Keratinocyte (primary cell): ENCODE results near the gene ZNF333. TPM values are rescaled to one million over a fixed set of nuclear protein-coding genes. Genes with fewer than 3 reads are reported as not detected.

Experiments
- DNase-seq: peaks from one replicate; pipeline ENCODE4 v3.0.0-alpha.2; 2011; ENCODE audit warnings: low read depth, missing footprints, low spot score
- FAIRE-seq: peaks from 2 replicates; lab custom pipeline; 2011; peaks lifted over from hg19 to GRCh38; lab: Jason Lieb, UNC
- H2AFZ ChIP-seq: 2 replicates; pipeline ENCODE4 v1.6.0; 2012; ENCODE audit warnings: low read length, control low read depth, inconsistent platforms; ENCODE audit not compliant: control insufficient read depth
- H3K27ac ChIP-seq: 2 replicates; pipeline ENCODE4 v1.5.1; 2011; ENCODE audit warnings: low read length; ENCODE audit not compliant: control insufficient read depth, insufficient read depth
- H3K27me3 ChIP-seq: 3 replicates; pipeline ENCODE4 v1.6.0; 2011; ENCODE audit warnings: low read length; ENCODE audit not compliant: control insufficient read depth, insufficient read depth; ENCODE audit errors: extremely low read depth
- H3K36me3 ChIP-seq, 2 experiments: 2 replicates in 1 of 2; 3 replicates in 1 of 2; pipeline ENCODE4 v1.5.1; 2011; ENCODE audit warnings: low read length in 2 of 2, mild to moderate bottlenecking in 1 of 2; ENCODE audit not compliant: control insufficient read depth in 2 of 2, insufficient read depth in 2 of 2; ENCODE audit errors: extremely low read depth in 1 of 2
- H3K4me1 ChIP-seq: 3 replicates; pipeline ENCODE4 v1.5.1; 2011; ENCODE audit warnings: low read length; ENCODE audit not compliant: control insufficient read depth, insufficient read depth; ENCODE audit errors: extremely low read depth
- H3K4me2 ChIP-seq: 3 replicates; pipeline ENCODE4 v1.6.0; 2011; ENCODE audit warnings: low read depth, low read length; ENCODE audit not compliant: control insufficient read depth, insufficient read depth; ENCODE audit errors: extremely low read depth
- H3K4me3 ChIP-seq, 3 experiments: fragments of 200-600 bp in 1 of 3; sonication (generic) in 1 of 3; 2 replicates in 2 of 3; 3 replicates in 1 of 3; pipeline ENCODE4 v1.5.1; 2011 to 2016; ENCODE audit warnings: low read length in 3 of 3, mild to moderate bottlenecking in 3 of 3, control low read depth in 2 of 3, inconsistent platforms in 1 of 3, low read depth in 1 of 3, mixed read lengths in 1 of 3, mixed run types in 1 of 3, moderate library complexity in 1 of 3; ENCODE audit not compliant: control insufficient read depth in 2 of 3, insufficient read depth in 2 of 3; ENCODE audit errors: extremely low read depth in 1 of 3
- H3K79me2 ChIP-seq: 2 replicates; pipeline ENCODE4 v1.6.0; 2012; ENCODE audit warnings: low read length; ENCODE audit not compliant: control insufficient read depth, insufficient read depth
- H3K9ac ChIP-seq: 3 replicates; pipeline ENCODE4 v1.6.0; 2011; ENCODE audit warnings: low read length; ENCODE audit not compliant: control insufficient read depth, insufficient read depth; ENCODE audit errors: extremely low read depth
- H3K9me1 ChIP-seq: 3 replicates; pipeline ENCODE4 v1.6.0; 2011; ENCODE audit warnings: low read length; ENCODE audit not compliant: control insufficient read depth, insufficient read depth; ENCODE audit errors: extremely low read depth
- H3K9me3 ChIP-seq: 2 replicates; pipeline ENCODE4 v1.5.1; 2012; ENCODE audit warnings: low read depth, low read length; ENCODE audit not compliant: control insufficient read depth
- H4K20me1 ChIP-seq: 3 replicates; pipeline ENCODE4 v1.6.0; 2011; ENCODE audit warnings: low read length; ENCODE audit not compliant: control insufficient read depth, insufficient read depth; ENCODE audit errors: extremely low read depth
- CTCF ChIP-seq, 3 experiments: IDR thresholded peaks in 1 of 3; conservative IDR thresholded peaks in 1 of 3; optimal IDR thresholded peaks in 1 of 3; 2 replicates in 2 of 3; 3 replicates in 1 of 3; pipeline versions ENCODE3 to v1.5.1; 2011; ENCODE audit warnings: low read length in 3 of 3, mild to moderate bottlenecking in 3 of 3, moderate library complexity in 2 of 3, control low read depth in 1 of 3, inconsistent platforms in 1 of 3; ENCODE audit not compliant: insufficient read depth in 2 of 3; ENCODE audit errors: extremely low read depth in 1 of 3
- EZH2 ChIP-seq: IDR thresholded peaks from one replicate; pipeline ENCODE4 v1.6.1; 2012; ENCODE audit warnings: inconsistent platforms, mild to moderate bottlenecking, low read length, moderate library complexity
- dilution Hi-C: fragments of 300-500 bp; cut with MboI; formaldehyde crosslinking; loops from one replicate; pipeline ENCODE4 v1.7.0; 2020; ENCODE audit warnings: low sequenced_read_pairs; ENCODE audit not compliant: extremely low pct_ligation_motif_present
- polyA plus RNA-seq, 5 experiments: library from polyadenylated mRNA; depleted of rRNA in 3 of 5; stranded (reverse) in 3 of 5; stranded (forward) in 1 of 5; unstranded in 1 of 5; fragments of >200 nt; gene quantifications; 1 replicate in 1 of 5; 2 replicates in 3 of 5; 3 replicates in 1 of 5; pipeline versions ENCODE4 v1.2.1 to v1.2.3, GENCODE V29; 2011 to 2012; ENCODE audit warnings: missing spikeins in 2 of 5, low read depth in 1 of 5, low replicate concordance in 1 of 5

Gene ZNF333
- polyA plus RNA-seq, 1 donor (not counting 4 experiments of a cell fraction or from before 2014, with no cell fraction given): 3.6 TPM

- Histone ChIP-seq H3K9me1 (no peaks in the 10 kb centered on the region), H3K27ac (no peak overlapping the region), H3K36me3 (no peaks in the 10 kb centered on the region), H3K4me2 (no peak overlapping the region), H3K9ac (no peak overlapping the region), H4K20me1 (no peaks in the 10 kb centered on the region), H3K9me3 (no peaks in the 10 kb centered on the region), H3K27me3 (no peaks in the 10 kb centered on the region), H3K4me1 (no peaks in the 10 kb centered on the region), H3K4me3 (no peak overlapping the region), H3K79me2 (no peaks in the 10 kb centered on the region), H2AFZ (no peak overlapping the region)
- no peak for TF ChIP-seq EZH2
- dilution Hi-C loops: no loop called here
- no peak for FAIRE-seq
- no peak for DNase-seq
Observed at GRCh38 chr19:14669940-14670339, 19.9 kb upstream of the ZNF333 start.

DNA sequence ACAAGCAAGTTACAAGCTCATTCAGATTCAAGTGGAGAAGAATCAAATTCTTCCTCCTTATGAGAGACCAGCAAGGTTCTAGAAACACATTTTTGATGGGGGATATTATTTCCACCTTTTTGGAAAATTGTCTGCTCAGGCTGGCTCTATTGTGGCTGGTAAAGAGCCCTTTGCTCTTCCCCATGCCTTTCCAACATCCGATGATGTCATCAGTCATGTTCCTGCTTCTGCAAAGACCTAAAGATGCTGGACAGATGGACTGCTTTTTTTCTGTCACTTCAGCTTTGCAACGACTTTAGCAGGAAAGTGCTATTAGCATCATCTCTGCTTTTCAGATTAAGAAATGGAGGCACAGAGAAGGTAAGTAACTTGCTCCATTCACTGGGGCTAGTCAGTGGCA lies 19.4 kb upstream of the ZNF333 start:
- no peak for TF ChIP-seq CTCF (optimal IDR thresholded peaks at IDR 0.05 in 1 of 3, IDR thresholded peaks at IDR 0.05 in 1 of 3, conservative IDR thresholded peaks at IDR 0.05 in 1 of 3; ENCODE audit: extremely low read depth in 1 of 3, insufficient read depth in 2 of 3, low read length in 3 of 3)
- H4K20me1 ChIP-seq: no peaks in the 10 kb centered on the region
- H3K9ac ChIP-seq: no peak overlapping the region
- dilution Hi-C loops: no loop called here
- H3K4me3 ChIP-seq: no peak overlapping the region
- DNase-seq (no peak), FAIRE-seq (no peak)
- H3K36me3 ChIP-seq: no peaks in the 10 kb centered on the region
- H3K27me3 ChIP-seq: no peaks in the 10 kb centered on the region
- H3K4me2 ChIP-seq: no peak overlapping the region
- no peaks in the 10 kb centered on the region for H3K9me3 ChIP-seq
- H3K79me2 ChIP-seq: no peaks in the 10 kb centered on the region
- H3K27ac ChIP-seq: no peak overlapping the region
- H3K4me1 ChIP-seq: no peaks in the 10 kb centered on the region
- H2AFZ ChIP-seq: no peak overlapping the region
- no peaks in the 10 kb centered on the region for H3K9me1 ChIP-seq

DNA sequence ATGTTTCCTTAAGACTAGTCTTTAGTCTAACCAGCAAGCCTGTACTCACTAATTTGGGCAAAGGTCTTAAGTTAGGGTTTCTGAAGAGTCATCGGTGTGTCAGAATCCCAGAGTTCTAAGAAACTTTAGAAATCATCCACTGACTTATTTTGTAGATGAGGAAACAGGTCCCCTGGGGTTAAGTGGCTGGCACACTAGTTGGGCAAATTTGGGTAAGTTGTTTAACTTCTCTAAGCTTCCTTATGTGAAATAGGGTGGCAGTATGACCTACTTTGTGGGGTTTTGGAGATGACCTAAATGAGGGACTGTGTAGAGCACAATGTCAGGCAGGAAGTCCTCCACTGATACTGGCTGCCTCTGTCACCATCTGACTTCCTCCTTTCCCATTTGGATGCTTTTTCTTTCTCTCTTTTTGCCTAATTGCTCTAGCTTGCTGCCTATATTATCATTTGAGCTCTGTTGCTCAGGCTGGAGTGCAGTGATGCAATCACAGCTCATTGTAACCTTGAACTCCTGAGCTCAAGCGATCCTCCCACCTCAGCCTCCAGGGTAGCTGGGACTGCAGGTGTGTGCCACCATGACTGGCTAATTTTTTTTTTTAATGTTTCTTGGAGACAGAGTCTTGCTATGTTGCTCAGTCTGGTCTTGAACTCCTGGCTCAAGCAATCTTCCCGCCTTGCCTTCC lies 17.5 kb upstream of the ZNF333 start:
- dilution Hi-C loops: no loop called here
- Histone ChIP-seq H2AFZ (no peak overlapping the region), H3K9me1 (no peaks in the 10 kb centered on the region), H3K4me2 (no peak overlapping the region), H3K4me3 (no peak overlapping the region), H3K79me2 (no peaks in the 10 kb centered on the region), H3K4me1 (no peaks in the 10 kb centered on the region), H3K36me3 (no peaks in the 10 kb centered on the region), H3K9me3 (no peaks in the 10 kb centered on the region), H3K9ac (no peak overlapping the region), H3K27me3 (no peaks in the 10 kb centered on the region), H4K20me1 (no peaks in the 10 kb centered on the region), H3K27ac (no peak overlapping the region)
- TF ChIP-seq CTCF (optimal IDR thresholded peaks at IDR 0.05 in 1 of 3, IDR thresholded peaks at IDR 0.05 in 1 of 3, conservative IDR thresholded peaks at IDR 0.05 in 1 of 3; ENCODE audit: extremely low read depth in 1 of 3, insufficient read depth in 2 of 3, low read length in 3 of 3) (no peak), EZH2 (no peak)
- DNase-seq: no peak
- FAIRE-seq: no peak
